NCI-H774 (cell line): ENCODE data around the gene C2orf66.

ENCODE experiments used
- DNase-seq: peaks from one replicate; lab custom pipeline; 2025; lab: John Stamatoyannopoulos, UW

Gene C2orf66

GRCh38 chr2:196809260-196809659 lies at the start of gene C2orf66:
C2orf66 (minus strand) TSS chr2:196809355; CDS start chr2:196809336, 19 bp downstream.
- DNase-seq, result no peak

GRCh38 chr2:196854629-196855028 lies 45.5 kb upstream of the C2orf66 start:
- DNase-seq, result no peak

- DNase-seq, result no peak
Measured at GRCh38 chr2:196853301-196854087, 44.3 kb upstream of the C2orf66 start.

GRCh38 chr2:196851088-196851487 lies 41.9 kb upstream of the C2orf66 start:
- no peak for DNase-seq

GRCh38 chr2:196849895-196850294 lies 40.7 kb upstream of the C2orf66 start:
- DNase-seq, result no peak

GRCh38 chr2:196846295-196846694 lies 37.1 kb upstream of the C2orf66 start:
- DNase-seq, result no peak

GRCh38 chr2:196845371-196845770 lies 36.2 kb upstream of the C2orf66 start:
- no peak for DNase-seq

- DNase-seq, result no peak
Measured at GRCh38 chr2:196840171-196840570, 31.0 kb upstream of the C2orf66 start.

- no peak for DNase-seq
Measured at GRCh38 chr2:196839574-196839973, 30.4 kb upstream of the C2orf66 start.

- no peak for DNase-seq
Measured at GRCh38 chr2:196836440-196836839, 27.3 kb upstream of the C2orf66 start.

- no peak for DNase-seq
Measured at GRCh38 chr2:196830701-196831100, 21.5 kb upstream of the C2orf66 start.

GRCh38 chr2:196827356-196827755 lies 18.2 kb upstream of the C2orf66 start:
- no peak for DNase-seq

- DNase-seq, result no peak
Measured at GRCh38 chr2:196823750-196824522, 14.8 kb upstream of the C2orf66 start.

- no peak for DNase-seq
Measured at GRCh38 chr2:196821195-196821594, 12.0 kb upstream of the C2orf66 start.

- DNase-seq, result no peak
Measured at GRCh38 chr2:196808083-196808665, 981 bp downstream of the C2orf66 start.

GRCh38 chr2:196804381-196804780 lies 4.8 kb downstream of the C2orf66 start:
- DNase-seq, result no peak

GRCh38 chr2:196802401-196802800 lies 6.8 kb downstream of the C2orf66 start:
- no peak for DNase-seq

GRCh38 chr2:196801674-196802261 lies 7.4 kb downstream of the C2orf66 start:
- no peak for DNase-seq

- no peak for DNase-seq
Measured at GRCh38 chr2:196798980-196799379, 10.2 kb downstream of the C2orf66 start.

GRCh38 chr2:196792865-196793264 lies 16.3 kb downstream of the C2orf66 start:
- DNase-seq, result no peak

GRCh38 chr2:196783431-196784094 lies 25.6 kb downstream of the C2orf66 start:
- no peak for DNase-seq

GRCh38 chr2:196767101-196767500 lies 42.1 kb downstream of the C2orf66 start:
- DNase-seq, result no peak
